Cortex of kidney (tissue), 1 donor: ENCODE results near the gene MAML3.

Experiments used
- DNase-seq: peaks from one replicate; lab custom pipeline; 2025; lab: John Stamatoyannopoulos, UW

The MAML3 gene

DNA sequence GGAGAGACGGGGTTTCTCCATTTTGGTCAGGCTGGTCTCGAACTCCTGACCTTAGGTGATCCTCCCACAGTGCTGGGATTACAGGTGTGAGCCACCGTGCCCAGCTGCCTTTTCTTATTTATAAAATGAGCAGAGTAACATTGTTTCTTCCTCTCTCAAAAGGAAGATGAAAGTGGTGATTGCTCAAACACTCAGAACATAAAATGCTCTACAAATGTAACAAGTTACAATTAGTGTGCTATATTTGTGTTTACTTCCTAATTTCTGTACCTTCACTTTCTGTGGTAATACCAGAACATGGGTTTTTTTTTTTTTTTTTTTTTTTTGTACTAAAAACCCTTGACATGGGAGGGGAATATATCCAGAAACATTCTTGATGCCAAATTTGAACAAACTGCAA is 290.5 kb downstream of the MAML3 start:
- no peak for DNase-seq

DNA sequence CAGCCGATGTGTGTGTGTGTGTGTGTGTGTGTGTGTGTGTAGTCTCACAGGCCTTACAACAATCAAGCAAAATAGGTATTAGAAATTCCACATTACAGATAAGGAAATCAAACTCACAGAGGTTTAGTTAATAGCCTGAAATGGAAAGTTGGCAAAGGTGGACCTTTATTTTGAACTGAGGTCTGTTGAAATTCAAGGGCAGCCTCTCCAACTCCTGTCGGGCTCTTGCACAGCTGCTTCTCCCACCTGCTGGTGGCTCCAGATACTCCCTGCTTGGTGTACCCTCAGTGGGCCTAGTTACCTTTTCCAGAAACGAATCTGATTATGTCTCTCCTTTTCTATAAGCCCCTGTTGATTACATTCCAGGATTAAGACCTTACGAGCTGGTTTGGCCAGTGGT is 292.5 kb downstream of the MAML3 start:
- no peak for DNase-seq

DNA sequence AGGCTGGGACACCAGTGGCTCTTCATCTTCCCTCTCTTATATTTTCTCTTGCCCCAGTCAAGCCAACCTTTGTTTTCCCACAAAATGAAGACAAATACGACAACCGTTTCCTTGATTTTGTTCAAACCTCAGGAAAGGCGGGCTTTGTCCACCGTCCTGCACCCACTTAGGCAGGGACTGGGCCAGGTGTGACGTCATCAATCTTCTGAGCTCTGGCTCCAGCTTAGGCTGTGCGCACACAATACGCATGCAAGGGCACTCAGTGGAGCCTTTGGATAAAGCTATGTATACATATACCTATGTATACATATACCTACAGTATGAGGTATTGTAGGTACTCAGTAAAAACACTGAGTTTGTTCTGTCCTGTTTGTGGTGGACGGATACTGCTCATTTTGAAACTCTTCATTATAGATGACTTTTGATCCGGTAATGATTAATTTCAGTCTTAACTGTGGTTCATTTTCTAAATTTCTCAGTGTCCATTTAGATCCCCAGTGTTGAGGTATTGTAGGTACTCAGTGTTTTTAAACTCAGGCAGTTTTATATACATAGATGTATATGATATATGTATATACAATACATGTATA is 293.5 kb downstream of the MAML3 start:
- no peak for DNase-seq

DNA sequence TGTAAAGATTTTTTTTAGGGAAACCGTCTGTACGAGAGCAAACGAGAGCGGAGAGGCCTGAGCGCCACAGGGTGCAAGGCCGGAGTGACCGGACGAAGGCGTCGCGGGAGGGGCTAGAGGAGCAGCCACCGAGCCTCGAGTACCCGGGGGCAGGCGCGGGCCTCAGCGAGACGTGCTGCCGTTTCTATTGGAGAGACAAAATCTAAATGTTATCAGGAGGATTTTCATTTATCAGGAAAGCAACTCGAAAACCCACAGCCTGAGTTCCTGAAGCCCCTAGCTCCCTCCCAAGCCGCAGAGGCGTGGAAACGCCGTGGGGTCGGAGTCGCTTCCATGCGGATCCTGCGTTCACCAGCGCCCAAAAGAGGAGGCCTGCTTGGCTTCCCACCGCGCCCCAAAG is 294.1 kb downstream of the MAML3 start:
- no peak for DNase-seq

DNA sequence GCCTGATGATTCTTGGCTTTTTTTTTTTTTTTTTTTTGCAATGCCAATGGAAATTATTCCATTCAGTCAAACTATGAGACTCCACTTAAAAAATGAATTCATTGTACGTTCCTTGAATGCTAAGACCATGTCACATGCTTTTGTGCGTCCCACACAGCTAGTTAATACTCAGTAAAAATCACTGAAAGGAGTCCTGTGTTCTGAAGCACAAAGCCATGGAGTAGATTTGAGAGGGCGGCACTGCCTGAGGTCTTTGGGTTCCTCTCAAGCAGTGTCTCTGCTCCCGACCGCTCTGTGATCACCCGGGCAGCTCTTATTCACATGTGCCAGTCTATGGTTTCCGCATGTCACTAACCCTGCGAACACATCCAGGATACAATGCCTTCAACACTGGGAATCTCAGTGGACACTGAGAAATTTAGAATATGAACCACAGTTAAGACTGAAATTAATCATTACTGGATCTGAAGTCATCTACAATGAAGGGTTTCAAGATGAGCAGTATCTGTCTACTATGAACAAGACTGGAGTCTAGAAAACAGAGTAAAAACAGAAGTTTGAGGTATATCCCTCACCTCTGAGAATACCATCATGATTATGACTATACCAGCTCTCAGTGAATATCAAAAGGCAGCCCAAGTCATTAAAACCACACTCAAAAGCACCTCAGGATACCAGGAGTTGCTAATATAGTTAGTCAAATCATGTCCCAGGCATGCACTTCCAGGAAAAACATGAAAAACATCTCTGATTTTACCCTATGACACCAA is 295.4 kb downstream of the MAML3 start:
- no peak for DNase-seq

DNA sequence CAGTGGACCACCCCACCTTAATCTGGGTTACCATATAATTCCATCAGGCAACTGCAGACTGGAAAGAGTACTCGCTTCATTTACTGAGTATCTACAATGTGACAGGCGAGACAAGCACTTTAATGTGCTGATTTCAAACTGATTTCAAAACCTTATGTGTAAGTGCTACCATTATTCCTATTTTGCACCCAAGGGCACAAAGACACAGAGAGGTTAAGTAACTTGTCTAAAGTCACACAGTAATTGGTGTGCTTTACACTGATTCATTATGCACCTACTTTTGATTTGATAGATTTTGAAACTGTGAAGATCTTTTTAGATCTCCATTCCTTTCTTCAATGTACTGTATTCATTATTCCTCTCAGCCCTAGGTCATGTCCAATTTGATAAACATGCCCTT is 296.0 kb downstream of the MAML3 start:
- no peak for DNase-seq

DNA sequence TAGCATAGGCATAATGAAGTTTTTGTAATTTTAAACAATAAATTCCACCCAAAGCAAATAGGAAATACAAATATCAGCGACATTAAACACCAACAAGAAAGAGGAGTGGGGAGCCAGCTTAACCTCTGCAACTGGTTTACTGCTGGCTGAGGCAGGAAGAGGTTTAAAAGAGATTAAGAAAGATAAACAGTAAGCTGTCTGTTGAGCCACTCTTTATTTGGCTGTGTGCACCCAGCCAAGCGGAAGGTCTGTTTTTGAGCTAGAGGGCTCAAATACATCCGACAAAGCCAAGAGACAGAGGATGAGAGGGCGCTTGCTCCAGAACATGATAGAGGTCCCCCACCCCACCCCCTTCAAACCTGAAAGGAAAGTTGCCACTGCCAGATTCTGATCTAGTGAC is 297.0 kb downstream of the MAML3 start:
- DNase-seq: no peak

DNA sequence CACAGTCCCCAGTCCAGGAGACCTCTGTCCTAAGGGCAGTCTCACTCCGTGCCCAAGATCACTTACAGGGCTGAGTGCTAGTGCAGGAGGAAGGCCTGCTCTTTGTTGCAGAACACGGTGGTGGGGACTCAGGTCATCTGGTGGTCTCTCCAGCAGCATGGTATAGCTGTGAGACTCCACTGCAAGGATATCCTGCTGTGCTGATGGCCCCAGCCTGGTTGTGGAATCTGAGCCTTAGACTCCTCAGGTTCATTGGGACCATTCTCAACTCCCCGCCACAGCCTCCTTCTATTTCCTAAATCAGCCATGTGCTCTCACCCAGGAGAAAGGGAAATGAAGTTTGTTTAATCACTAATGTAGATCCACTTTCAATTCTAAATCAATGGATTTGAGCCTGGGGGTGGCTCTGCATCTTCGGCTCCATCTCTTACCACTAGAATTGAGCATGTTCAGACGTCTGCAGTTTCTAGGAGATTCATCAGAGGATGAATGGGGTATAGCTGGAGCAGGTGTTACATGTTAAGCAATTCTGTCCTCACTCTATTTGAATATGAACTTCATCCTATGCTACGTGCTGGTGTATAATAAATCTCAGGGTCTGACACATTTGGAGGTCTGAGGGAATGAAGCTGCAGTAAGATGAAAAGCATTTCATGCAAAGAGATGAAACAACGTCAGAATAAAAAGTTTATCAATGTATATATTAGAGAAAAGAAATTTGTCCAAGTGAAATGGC is 299.1 kb downstream of the MAML3 start:
- no peak for DNase-seq

DNA sequence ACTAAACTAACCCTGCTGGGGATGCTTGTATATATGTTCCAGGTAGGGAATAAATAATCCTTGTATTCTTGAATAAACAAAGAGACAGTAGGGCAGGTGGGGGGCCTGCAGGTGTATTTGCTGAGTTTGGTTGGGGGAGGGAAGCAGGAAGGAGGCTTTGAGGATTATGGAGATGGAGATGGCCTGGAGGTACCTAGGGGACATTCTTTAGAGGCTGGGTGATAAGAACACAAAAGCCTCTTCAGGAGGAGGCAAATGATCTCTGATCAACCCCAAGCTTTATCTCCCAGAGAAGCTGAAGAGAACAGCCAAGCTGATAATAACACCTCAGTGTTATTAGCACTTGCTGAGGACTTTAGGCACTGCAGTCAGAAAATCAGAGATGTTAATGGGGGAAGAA is 300.7 kb downstream of the MAML3 start:
- no peak for DNase-seq

DNA sequence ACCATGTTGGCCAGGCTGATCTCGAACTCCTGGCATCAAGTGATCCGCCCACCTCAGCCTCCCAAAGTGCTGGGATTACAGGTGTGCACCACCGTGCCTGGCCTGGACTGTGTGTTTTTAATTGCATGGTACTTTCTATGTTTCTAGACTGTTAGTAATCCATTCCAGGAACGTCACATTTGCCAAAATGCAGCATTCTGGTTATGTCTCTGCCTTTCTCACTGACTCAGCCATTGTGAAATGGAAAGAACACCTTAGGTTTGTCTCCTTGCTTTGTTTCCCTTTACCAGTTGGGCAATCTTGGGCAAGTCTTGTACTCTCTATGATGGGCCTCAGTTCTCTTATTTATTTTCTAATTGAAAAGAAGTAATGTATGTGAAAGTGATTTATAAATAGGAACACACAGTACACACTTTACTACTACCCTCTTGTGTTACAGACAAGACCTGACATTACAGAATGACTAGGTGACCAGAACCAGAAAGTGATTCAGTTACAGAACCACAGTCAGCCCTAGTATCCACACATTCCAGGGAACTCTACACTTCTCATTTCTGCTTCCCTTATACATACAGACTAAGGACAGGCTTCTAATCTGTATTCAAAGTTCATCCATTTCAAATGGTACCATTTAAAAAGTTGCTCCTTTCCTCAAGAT is 301.2 kb downstream of the MAML3 start:
- DNase-seq: no peak

DNA sequence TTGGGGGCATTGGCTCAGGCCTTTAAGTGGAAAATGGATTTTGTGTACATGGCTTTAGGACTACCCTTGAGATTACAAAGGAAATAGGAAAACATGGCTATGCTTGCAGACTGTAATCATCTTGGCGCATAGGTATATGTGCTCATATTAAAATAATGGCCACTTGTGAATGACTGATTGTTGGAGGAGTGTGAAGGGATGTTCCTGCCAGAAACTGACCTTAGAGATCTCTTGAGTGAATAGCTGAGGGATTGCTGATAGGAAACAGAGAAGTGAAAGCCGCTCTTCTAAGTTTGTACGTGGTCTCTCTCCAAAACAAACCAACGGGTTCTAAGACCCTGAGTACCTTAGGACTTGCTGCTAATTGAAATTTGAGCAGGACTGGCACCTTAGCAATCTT is 302.3 kb downstream of the MAML3 start:
- DNase-seq: no peak

DNA sequence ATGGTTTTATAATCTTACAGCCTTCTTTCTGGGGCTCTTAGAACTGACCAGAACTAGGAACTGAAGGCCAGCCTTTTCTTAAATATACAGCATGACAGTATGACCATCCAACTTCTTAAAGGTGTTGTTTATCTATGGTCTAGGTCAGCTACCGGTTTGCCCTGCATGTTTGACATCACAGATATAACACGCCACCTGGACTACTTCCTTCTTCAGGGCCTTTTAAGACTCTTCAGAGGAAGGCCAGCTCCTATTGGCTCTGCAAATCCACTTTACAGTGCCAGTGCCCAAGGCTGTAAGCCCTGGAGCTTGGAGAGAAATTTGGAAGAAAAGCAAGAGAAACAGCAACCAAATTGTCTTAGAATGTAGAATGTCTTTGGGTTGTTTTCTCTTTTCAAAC is 302.9 kb downstream of the MAML3 start:
- DNase-seq: no peak

DNA sequence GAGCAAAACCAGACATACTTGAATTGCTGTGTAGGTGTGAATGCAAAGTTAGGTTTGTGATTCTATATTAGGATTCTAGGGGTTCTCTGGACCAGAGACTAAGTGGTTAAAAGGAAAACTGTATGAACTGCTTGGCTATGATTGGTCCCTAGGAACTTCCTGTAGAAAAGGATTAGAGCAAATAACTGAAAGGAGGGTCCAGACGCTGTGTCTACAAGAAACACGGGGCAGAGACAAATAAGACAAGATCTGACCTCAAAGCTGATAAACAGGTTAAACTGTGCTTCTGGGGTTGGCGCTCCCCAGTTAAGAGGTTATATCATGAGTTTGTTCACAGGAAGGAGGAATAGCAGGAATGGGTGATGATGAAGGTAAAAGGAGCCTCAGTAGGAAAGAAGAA is 304.8 kb downstream of the MAML3 start:
- DNase-seq: no peak

DNA sequence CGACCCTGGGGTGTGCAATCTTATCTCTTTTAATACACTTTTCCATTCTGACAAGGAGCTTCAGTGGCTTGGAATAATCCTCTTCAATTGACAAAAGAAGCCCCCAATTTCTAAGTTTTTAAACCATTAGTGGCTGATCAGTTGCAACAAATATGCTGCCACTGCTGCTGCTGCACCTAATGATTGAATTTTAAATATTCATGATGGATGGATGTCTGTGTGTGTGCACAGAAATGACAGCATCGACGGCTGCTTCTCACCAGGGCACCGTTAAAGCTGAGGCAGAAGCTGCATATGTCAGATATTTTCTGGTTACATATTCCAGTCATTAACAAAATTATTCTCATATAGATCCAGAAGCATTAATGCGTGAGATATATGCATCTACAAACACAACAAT is 306.0 kb downstream of the MAML3 start:
- no peak for DNase-seq

DNA sequence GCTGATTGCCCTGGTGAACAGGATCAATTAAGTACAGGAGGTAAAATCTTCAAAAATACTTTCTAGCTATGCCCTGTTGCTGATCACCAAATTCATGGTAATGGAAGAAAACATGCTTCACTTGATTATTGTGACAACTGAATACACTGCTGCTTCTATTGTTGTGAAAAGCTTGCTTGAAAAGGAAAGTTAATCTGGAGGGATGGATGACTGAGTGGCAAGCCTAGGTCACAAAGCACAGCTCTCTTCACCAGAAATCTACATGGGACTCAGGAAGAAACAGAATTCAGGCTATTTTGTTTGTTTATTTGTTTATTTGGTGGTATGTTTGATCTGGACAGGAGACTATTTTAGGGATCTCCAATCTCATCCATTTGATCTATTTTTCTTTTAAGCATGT is 306.4 kb downstream of the MAML3 start:
- no peak for DNase-seq

DNA sequence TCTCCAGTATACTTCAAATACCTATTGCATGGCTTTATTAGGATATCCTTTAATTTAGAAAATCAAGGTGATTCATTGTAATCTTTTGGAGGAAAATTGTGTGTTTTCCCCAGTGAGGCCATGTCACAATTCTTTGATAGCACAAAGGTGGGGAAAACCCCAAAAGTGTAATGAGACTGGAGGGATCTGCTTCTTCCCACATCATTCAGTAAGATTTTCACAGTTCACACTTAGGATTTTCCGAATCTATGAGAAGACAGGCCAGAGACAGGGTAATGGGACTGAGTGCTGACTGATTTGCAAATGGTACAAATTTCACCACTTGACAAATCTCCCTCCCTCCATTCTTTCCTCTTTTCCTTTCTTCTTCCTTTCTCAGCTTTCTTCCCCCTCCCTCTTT is 307.2 kb downstream of the MAML3 start:
- no peak for DNase-seq

DNA sequence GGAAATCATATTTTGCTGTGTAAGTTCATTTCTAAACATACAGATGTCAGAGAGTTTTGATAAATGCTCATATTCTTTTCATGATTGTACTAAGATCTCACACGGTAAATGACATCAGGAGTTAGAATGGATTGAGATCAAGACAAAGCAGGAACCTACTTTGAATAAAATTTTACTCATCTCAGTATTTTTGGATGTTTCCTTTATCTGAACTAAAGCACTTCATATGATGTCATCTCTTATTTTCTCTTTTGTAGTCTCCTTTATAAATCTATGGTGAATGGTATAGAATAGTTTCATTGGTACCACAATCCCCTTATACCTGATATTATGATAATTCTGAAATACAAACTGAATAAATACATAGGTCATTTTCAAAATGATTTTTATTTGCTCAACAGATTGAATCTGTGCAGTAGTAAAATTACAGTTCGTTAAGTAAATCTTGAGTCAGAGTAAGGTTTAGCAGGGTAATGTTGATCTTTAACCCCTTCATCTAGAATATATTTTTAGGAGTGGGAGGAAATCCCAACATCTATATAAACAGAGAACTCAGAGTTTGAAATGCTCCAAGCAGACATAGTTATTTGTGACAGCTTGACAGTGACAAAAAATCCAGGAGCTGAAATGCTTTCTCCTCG is 308.4 kb downstream of the MAML3 start:
- DNase-seq: no peak

DNA sequence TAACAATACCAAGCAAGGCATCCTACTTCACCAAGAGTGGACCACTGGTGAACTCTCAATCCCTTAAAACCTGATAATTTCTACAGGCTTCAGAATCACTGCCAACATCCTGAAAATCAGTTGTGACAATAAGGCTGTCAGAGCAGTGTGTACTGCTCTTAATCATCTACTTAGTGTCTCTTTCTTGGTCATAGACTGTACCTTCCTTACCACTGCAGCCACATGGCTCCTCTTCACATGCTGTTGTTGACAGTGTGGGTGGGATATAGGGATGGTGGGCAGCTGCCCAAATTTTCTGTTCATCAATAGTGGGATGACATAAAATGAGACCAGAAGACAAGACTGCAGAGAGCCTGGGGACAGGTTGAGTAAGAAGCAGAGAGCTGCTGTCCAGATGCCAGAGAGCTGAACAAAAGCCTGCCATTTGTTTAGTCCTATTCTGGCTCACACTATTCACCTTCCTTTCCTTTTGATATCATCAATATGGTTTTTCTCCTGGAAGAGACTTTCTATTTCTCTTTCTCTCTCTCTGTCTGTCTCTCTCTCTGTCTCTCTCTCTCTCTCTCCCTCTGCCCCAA is 309.4 kb downstream of the MAML3 start:
- no peak for DNase-seq

DNA sequence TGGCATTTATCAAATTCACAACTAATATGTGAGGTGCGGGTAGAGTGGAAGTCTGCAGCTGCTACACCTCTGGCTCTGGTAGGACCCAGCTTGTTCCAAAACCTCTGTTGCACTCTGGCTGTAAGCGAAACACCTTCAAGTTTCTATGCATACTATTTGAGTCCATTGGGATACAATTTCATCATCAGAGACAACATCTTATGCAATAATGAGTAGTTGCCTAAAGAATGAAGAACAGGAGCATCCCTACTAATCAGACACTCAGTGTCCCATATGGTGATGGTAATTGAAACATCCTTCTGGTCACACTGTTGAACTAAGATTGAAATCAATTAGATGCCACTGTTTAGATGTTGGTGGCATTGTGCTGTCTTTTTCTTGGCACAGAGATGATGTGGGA is 309.9 kb downstream of the MAML3 start:
- DNase-seq: no peak

DNA sequence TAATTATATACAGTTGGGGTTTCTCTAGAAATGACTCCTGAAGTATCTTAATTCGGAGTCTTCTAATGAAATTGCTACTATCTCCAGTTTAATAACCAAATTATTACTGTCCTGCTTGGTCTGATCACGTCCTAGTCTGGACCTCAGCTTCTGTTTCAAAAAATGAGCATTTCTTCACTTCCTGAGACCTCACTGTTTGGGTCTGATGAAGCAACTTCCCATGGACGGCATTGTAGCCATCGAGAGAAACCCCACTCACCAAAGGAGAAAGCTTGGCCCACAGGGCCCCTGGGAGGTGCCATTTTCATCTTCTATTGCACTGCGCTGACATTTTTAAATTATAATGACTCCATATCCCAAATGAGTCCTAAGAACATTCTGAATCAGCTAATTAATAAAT is 310.3 kb downstream of the MAML3 start:
- DNase-seq: no peak

DNA sequence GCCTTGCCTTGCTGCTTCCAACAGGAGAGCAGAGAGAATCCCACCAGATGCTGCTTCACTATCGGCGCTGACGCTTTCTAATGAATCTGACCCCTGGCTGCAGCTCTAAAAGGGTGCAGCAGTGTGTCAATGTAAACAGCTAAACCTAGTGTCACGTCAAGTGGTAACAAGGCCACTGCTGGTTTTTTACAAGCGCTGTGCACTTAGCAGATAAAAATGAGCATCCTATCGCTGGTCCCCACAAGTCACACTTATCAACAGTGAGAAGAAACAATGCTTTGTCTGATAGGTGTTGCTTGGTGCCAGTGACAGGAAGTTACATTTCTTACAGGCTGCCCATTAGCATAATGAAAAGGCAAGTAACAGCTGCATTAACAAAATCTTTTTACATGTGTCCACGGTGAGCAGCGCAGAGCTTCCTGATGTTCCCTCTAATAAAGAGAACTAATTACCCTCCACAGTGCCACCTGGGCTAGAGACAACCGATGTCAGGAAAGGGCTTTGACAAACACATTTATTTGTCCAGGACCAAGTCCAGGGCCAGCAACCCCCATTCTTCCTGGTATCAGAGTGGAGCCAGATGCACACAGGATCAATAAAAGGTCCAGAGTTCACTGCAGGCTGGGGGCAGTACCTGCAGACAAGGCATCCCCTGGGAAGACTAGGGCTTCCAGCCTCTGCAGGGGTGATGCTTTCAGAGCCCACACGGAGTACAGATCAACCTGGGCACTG is 312.4 kb downstream of the MAML3 start:
- no peak for DNase-seq
